IPS-18c (cell line): ENCODE measurements around the gene ZFR.
"Not testable (repeated sequence)": the region's sequence is repeated elsewhere in the genome, so short reads cannot be mapped to it uniquely, and the experiment has no call there.

Experiments used
- H3K4me3 ChIP-seq: 2 replicates; pipeline ENCODE4 v1.7.0; 2013; ENCODE audit warnings: low read depth, mild to moderate bottlenecking, low read length, moderate library complexity; ENCODE audit not compliant: insufficient read depth
- H3K9me3 ChIP-seq: one replicate; pipeline ENCODE4 v1.6.1; 2013; ENCODE audit warnings: mild to moderate bottlenecking, low read length, moderate library complexity; ENCODE audit not compliant: control insufficient read depth, insufficient read depth

The ZFR gene

GRCh38 chr5:32430825-32431224, 13.7 kb downstream of the ZFR start:
- H3K9me3 ChIP-seq, H3K4me3 ChIP-seq: not testable (repeated sequence)

DNA sequence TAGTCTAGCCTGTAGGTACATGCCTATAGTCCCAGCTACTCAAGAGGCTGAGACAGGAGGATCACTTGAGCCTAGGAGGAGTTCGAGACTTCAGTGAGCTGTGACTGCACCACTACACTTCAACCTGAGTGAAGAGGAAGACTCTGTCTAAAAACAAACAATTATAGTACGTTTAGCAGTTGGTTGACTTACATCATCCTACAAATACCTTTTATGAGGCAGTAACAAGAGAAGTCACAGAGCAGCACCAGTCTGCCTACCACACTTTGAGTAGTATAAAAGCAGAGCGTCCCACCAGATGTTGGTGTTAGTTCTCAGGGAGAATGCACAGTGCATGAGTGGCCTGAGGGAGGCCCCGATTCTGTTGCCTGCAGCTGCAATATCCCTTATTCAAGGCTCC, 16.1 kb downstream of the ZFR start:
- H3K4me3 ChIP-seq = no peak overlapping the region
- H3K9me3 ChIP-seq = no peaks in the 10 kb centered on the region

DNA sequence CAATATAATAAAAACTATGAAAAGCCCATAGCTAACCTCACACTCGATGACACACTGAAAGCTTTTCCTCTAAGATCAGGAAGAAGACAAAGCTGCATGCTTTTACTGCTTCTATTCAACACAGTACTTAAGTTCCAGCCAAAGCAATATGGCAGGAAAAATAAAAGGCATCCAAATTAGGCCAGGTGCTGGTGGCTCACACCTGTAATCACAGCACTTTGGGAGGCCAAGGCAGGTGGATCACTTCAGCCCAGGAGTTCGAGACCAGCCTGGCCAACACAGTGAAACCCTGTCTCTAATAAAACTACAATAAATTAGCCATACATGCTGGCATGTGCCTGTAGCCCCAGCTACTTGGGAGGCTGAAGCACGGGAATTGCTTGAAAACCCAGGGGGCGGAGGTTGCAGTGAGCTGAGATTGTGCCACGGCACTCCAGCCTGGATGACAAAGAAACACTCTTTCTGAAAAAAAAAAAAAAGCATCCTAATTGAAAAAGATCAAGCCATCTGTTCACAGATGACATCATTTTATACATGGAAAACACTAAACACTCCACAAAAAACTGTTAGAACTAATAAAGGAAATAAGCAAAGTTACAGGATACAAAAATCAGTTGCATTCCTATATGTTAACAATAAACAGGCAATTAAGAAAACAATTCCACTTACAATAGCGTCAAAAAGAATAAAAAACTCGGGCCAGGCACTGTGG, 17.9 kb downstream of the ZFR start:
- Histone ChIP-seq H3K4me3 (no peak overlapping the region), H3K9me3 (no peaks in the 10 kb centered on the region)

- Histone ChIP-seq H3K9me3 (peaks cover 3% of the 10 kb centered on the region), H3K4me3 (no peak overlapping the region)
Observed at GRCh38 chr5:32422697-32423096, 21.8 kb downstream of the ZFR start.

DNA sequence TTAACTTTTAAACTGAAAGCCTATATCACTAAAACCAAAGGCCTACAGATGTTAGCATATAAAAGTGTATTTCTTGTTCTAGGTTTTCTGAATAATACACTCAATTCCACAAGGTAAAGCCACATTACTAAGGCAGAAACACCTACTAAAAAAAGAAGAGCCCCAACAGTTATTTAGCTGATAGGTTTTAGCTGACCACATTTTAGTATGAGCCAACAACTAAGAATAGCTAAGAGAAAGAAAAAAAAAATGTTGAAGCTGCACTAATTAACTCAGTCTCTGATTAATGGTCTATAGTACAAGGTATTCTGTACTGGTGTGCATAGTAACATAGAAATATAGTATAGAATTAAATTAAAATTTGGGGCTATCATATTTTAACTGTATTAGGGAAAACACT, 23.5 kb downstream of the ZFR start:
- H3K9me3 ChIP-seq = peaks cover 3% of the 10 kb centered on the region
- H3K4me3 ChIP-seq = no peak overlapping the region

- Histone ChIP-seq H3K4me3 (no peak overlapping the region), H3K9me3 (peaks cover 3% of the 10 kb centered on the region)
Observed at GRCh38 chr5:32420506-32420905, 24.0 kb downstream of the ZFR start.

DNA sequence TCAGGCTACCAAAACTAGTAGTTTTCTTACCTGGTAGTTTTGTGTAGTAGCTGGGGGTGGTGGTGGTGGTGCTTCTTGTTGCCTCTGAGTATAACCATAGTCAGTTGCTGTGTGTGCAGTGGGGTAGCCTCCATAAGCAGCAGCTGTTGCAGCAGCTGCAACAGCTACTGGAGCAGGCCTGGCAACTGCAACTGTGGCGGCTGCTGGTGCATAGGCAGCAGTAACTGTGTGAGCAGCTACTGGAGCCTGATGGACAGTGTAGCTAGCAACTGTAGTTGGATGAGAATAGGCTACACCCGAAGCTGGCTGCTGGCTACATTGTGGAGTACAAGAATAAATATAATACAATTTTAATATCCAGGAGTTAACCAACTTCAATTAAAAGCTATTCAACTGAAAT, 24.7 kb downstream of the ZFR start:
- no peak overlapping the region for H3K4me3 ChIP-seq

DNA sequence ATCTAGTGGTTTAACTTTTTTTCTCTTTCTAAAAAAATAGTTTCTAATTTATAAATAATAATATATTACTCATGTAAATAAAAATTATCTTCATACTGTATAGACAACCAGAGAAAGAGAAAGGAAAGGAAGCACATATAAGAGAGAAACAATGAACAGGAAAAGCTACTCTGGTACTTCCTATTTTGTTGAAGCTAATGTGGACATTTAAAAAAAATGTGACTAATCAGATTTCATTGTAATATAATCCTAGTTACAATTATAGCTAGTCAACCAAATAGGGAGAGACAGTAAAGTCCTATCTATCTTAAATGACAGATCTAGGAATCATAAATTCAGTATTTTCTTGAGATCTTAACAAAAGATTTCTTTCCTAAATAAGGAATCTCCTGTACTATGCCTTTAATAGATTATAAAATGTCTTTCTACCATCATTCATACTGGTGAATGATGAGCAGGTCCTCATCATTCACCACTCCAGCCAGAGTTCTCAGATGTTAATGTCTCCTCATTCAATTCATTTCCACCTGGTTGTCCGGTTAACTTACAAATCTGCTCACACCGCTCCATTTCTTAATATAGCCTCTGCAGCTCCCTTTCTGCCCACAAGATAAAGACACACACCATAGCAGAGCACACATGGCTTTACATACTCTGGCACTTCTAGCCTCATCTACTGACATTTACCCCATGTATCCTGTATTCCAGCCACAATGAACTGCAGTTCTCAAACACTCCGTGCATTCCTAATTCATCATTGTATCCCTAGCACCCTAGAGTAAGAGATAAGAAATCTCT, 30.9 kb downstream of the ZFR start:
- H3K9me3 ChIP-seq = no peaks in the 10 kb centered on the region
- no peak overlapping the region for H3K4me3 ChIP-seq

More for the DNA sequence above, 24.7 kb downstream of the ZFR start:
- peaks cover 3% of the 10 kb centered on the region for H3K9me3 ChIP-seq

GRCh38 chr5:32410630-32411029, 33.9 kb downstream of the ZFR start:
- H3K9me3 ChIP-seq = no peaks in the 10 kb centered on the region
- H3K4me3 ChIP-seq = no peak overlapping the region

GRCh38 chr5:32406650-32407049, 37.9 kb downstream of the ZFR start:
- H3K4me3 ChIP-seq = no peak overlapping the region

DNA sequence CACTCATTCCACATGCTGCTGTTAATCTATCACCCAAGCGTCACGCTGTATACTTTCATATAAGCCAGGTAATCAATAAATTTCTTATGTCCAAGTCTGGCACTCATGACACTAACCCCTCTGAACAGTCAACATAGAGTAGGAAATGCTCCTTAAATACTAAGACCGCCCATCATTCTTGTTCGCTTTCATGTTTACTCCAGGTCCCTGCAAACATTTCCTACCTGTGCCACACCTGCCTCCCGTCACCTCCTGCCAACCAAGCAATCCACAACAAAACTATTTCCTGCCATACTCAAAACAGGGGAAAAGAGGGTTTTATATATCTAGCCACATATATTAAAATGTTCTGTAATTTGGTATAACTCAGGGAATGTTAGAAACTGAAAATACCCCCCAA, 39.0 kb downstream of the ZFR start:
- Histone ChIP-seq H3K4me3 (no peak overlapping the region), H3K9me3 (peaks cover 4% of the 10 kb centered on the region)

More at GRCh38 chr5:32406650-32407049, 37.9 kb downstream of the ZFR start:
- H3K9me3 ChIP-seq = peaks cover 4% of the 10 kb centered on the region

GRCh38 chr5:32403760-32404159, 40.8 kb downstream of the ZFR start:
- H3K4me3 ChIP-seq = no peak overlapping the region
- peaks cover 4% of the 10 kb centered on the region for H3K9me3 ChIP-seq

DNA sequence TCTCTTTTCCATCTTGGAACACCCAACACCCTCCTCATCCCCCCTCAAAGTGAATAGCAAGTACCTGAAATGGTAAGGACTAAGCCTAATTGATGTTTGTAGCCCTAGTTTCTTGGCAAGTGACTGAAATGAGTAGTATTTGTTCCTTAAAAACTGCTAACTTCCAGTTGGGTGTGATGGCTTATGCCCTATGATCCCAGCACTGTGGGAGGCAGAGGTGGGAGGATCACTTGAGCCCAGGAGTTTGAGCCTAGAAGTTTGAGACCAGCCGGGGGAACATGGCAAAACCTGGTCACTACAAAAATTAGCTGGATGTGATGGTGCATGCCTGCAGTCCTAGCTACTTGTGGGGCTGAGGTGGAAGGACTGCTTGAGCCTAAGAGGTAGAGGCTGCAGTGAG, 44.1 kb downstream of the ZFR start:
- Histone ChIP-seq H3K4me3 (no peak overlapping the region), H3K9me3 (peaks cover 4% of the 10 kb centered on the region)

- not testable (repeated sequence) for H3K9me3 ChIP-seq, H3K4me3 ChIP-seq
Observed at GRCh38 chr5:32398754-32399153, 45.8 kb downstream of the ZFR start.

- Histone ChIP-seq H3K4me3 (no peak overlapping the region), H3K9me3 (no peaks in the 10 kb centered on the region)
Observed at GRCh38 chr5:32394981-32395380, 49.6 kb downstream of the ZFR start.

DNA sequence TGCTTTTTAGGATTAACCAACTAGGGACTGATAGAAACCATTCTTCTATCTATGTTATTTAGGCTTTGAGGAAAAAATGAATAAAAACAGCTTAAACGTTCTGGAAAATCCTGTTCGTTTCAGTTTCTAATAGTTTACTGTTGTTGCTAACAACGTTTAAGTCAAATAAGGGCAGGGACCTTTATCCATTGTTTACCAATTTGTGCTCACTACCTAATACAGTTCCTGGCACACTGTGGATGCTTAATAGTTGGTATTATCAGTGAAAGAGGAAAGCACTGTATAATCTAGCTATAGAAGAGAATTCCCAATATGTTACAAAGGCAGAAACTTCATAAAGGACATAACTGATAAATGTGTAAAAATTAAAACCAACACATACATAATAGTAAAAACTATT, 52.5 kb downstream of the ZFR start:
- no peaks in the 10 kb centered on the region for H3K9me3 ChIP-seq
- H3K4me3 ChIP-seq = no peak overlapping the region

DNA sequence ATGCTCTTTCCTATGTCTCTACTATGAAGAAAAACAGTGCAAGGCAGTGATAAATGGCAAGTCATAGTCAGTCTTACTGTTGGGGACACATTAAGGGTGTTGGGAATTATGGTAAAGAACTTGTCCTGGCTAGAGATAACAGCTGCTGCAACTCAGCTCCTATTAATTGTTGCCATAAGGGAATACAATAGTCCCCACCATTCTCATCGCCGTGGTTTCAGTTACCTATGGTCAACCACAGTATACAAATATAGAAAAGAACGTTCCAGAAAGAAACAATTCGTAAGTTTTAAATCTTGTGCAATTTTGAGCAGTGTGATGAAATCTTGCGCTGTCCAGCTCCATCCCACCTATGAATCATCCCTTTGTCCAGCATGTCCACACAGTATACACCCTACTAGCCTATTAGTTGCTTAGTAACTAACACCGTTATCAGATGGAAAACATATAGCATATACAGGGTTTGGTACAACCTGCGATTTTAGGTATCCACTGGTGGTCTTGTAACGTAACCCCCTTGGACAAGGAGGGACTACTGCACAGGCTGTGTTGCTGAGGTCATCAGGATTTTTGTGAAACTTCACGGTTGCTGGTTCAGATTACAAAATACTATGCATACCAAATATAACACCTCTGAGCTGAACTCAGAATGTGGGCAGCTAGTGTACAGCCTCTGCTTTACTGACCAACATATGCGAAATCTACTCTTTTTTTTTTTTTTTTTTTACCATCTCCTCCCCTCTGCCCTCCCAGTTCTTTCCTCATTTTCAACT, 53.5 kb downstream of the ZFR start:
- H3K4me3 ChIP-seq = no peak overlapping the region
- no peaks in the 10 kb centered on the region for H3K9me3 ChIP-seq
